Subcutaneous adipose tissue (tissue), 4 donors: ENCODE data around the gene DALRD3. TPM values are rescaled to one million over a fixed set of nuclear protein-coding genes. Genes with fewer than 3 reads are reported as not detected.

Experiments
- CTCF ChIP-seq: fragments of 450-650 bp; IDR thresholded peaks from one replicate; pipeline ENCODE4 v1.5.1; 2016; ENCODE audit warnings: low read depth, mild to moderate bottlenecking, control low read depth, antibody characterized with exemption, moderate library complexity
- total RNA-seq, 4 donors: library from RNA; depleted of rRNA; stranded (reverse); fragments of >200 nt; gene quantifications; one replicate each; pipeline ENCODE4 v1.1.0, GENCODE V29; 2016

DALRD3 gene
- total RNA-seq, 4 donors from 2014 or later, result 10.6 to 43.3 (median 29.8) TPM

GRCh38 chr3:49021213-49021812 is 2.9 kb upstream of the DALRD3 start:
- TF ChIP-seq CTCF, result no peak

- TF ChIP-seq CTCF, result no peak
Measured at GRCh38 chr3:49020330-49021212, 2.2 kb upstream of the DALRD3 start.

DNA sequence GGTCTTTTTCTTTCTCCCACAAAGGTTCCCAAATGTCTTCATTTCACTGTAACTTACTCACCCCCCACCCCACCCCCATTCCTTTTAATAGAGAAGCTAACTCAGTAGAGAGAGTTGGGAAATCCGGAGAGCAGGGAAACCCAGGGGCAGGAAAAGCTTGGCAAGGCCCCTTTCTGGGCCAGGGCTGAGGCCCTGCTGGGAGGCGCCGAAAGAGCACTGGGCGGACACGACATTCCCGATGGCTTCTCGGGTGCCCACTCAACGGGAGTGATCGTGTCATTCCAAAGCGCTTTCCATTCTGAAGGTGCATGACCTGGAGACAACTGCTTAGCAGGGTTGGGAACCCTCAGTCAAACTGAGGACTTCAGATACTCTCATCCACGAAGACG is 1.6 kb upstream of the DALRD3 start:
- no peak for TF ChIP-seq CTCF

DNA sequence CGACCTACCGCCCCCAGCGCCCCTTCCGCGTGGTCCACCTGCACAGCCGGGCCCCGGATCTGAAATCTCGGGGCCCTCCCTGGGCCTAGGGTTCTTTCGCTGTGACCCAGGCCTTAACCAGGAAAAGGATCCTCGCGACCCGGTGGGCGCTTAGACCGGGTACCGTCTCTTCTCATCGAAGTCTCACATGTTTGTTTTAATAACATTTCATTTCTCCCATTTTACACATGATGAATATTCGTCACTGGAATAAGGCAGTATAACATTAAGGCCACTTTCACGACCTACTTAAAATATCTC is 277 bp upstream of the DALRD3 start:
- no peak for TF ChIP-seq CTCF

DNA sequence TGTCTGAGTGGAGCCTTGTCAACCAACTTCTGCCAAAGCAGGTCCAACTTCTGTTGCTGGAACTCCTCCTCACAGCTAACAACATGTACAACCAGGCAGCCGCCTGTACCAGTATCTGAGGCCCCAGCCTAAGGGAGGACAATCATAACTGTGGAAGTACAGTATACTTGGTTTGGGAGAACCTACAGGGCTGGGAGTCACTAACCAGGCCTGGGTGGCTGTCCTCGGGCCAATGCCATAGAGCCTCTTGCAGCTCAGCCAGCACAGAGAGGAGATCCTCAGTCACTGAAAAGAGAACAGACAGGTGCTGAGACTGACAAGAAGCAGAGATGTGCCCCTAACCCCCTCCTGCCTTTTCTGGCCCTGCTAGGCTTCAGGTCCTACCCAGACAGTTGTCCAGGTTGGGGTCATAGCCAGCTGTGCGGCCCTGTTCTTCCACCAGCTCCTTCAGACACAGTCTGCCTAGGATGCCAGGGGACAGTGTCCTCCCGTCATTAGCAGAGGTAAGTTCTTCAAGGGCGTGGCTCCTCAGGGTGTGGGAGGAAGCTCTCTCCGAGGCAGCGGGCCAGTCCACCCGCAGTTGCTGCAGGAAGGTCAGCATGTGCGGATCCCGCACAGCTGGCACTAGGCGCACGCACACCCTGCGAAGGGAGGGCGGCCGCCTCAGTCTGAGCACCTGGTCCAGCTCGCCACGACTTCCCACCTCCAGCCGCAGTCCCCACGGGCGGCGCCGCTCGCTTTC is 980 bp downstream of the DALRD3 start:
- no peak for TF ChIP-seq CTCF

DNA sequence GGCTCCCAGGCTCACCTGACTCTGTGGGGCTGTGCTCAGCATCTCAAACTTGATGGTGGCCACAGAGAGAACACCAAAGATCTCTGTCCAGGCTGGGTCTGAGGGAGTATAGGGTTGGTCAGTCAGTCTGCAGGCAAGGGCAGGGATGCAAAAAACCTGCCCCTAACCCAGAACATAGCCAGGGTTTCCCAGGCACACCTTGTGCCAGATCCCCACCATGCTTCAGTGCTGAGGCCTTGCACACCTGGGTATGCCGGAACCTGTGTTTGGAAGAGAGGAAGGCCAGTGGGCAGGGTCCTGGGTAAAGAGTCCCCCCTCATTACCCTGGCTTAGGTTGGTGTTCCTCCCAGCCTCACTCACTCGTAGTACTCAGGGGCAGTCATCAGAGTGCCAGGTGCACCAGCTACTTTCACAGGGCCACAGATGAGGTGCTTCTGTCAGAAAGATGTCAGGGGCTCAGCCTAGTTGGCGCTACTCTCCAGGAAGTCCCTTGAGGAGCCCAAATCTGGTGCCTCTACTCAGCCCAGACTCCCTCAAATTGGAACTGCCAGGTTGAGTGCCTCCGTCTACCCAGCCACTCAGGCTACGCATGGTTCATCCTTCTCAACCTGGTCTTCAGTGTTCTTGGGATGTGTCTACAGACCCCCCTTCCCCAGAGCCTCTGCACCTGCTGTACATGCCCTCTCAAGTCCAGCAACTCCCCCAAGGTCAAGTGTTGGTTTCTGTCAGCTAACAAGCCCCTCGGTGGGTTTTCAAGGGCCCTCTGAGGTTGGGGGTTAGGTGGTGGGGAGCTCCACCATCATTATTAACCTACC is 1.8 kb downstream of the DALRD3 start:
- TF ChIP-seq CTCF, result no peak
